ENCODE measurements around the gene PFN1. TPM values are rescaled to one million over a fixed set of nuclear protein-coding genes. Genes with fewer than 3 reads are reported as not detected.

The PFN1 gene
- total RNA-seq, 4 donors from 2014 or later: 170 to 396 (median 304) TPM

GRCh38 chr17:4901648-4902344 lies 46.5 kb downstream of the PFN1 start:
- Histone ChIP-seq H3K4me3 (no peak overlapping the region), H3K27ac (peak overlapping the region in 1 of 2 donors; percentile 1), H3K36me3 (no peaks in the 10 kb centered on the region), H3K4me1 (no peaks in the 10 kb centered on the region), H3K27me3 (peaks cover 0 to 4% of the 10 kb centered on the region in 2 donors), H3K9me3 (no peaks in the 10 kb centered on the region)
- TF ChIP-seq POLR2A (IDR thresholded peaks at IDR 0.05) (no peak), CTCF (IDR thresholded peaks at IDR 0.05) (no peak)
- DNase-seq: no peak
- intact Hi-C loops (cut with DNase I; ENCODE audit: low total_unique reads): no loop called here

- no peaks in the 10 kb centered on the region for H3K36me3 ChIP-seq
- H3K4me1 ChIP-seq: no peaks in the 10 kb centered on the region
- H3K27me3 ChIP-seq: peaks cover 0 to 4% of the 10 kb centered on the region in 2 donors
- DNase-seq: no peak
- no peaks in the 10 kb centered on the region for H3K9me3 ChIP-seq
- TF ChIP-seq POLR2A (IDR thresholded peaks at IDR 0.05) (no peak), CTCF (IDR thresholded peaks at IDR 0.05) (no peak)
- no peak overlapping the region for H3K27ac ChIP-seq
- H3K4me3 ChIP-seq: no peak overlapping the region
- intact Hi-C loops (cut with DNase I; ENCODE audit: low total_unique reads): no loop called here
Measured at GRCh38 chr17:4901108-4901647, 47.2 kb downstream of the PFN1 start.

GRCh38 chr17:4900231-4901107 lies 47.9 kb downstream of the PFN1 start:
- no peak for TF ChIP-seq POLR2A (IDR thresholded peaks at IDR 0.05)
- no peak for TF ChIP-seq CTCF (IDR thresholded peaks at IDR 0.05)
- peaks cover 0 to 4% of the 10 kb centered on the region in 2 donors for H3K27me3 ChIP-seq
- DNase-seq: no peak
- no peaks in the 10 kb centered on the region for H3K4me1 ChIP-seq
- intact Hi-C loops (cut with DNase I; ENCODE audit: low total_unique reads): no loop called here
- H3K4me3 ChIP-seq: peak overlapping the region in 1 of 2 donors; percentile 41
- H3K36me3 ChIP-seq: no peaks in the 10 kb centered on the region
- H3K9me3 ChIP-seq: no peaks in the 10 kb centered on the region
- peak overlapping the region; percentile 32 to 49 for H3K27ac ChIP-seq

GRCh38 chr17:4899341-4900230 lies 48.7 kb downstream of the PFN1 start, which contains the start of gene C17orf107:
Gene C17orf107, plus strand, starts transcription at chr17:4899536. Its CDS starts 227 bp downstream, at chr17:4899763.
- Histone ChIP-seq H3K4me1 (no peaks in the 10 kb centered on the region), H3K36me3 (no peaks in the 10 kb centered on the region), H3K27ac (peak within 1 kb of the TSS; percentile 32 to 49), H3K9me3 (no peaks in the 10 kb centered on the region), H3K4me3 (peak within 1 kb of the TSS; percentile 16 to 41), H3K27me3 (peaks cover 0 to 4% of the 10 kb centered on the region in 2 donors)
- intact Hi-C loops (cut with DNase I; ENCODE audit: low total_unique reads): loop anchor here (5.0 kb wide), 1 partner anchor 112 kb away; the partner anchor contains the start of genes GLTPD2 and VMO1
- peak; percentile 79 to 82 for DNase-seq
- TF ChIP-seq CTCF (IDR thresholded peaks at IDR 0.05): no peak
- TF ChIP-seq POLR2A (IDR thresholded peaks at IDR 0.05): peak in 1 of 2 donors; percentile 34
